ENCODE measurements around the gene HOMER2.

The HOMER2 gene

GRCh38 chr15:82840166-82840565 lies 112.4 kb downstream of the HOMER2 start:
- no peak overlapping the region for H3K4me3 ChIP-seq (ENCODE audit: low read length)
- no peak for TF ChIP-seq CTCF (IDR thresholded peaks at IDR 0.05; ENCODE audit: insufficient read depth, low read depth, low read length, missing control alignments)
- DNase-seq (ENCODE audit: low read depth) = no peak

- no peak for TF ChIP-seq CTCF (IDR thresholded peaks at IDR 0.05; ENCODE audit: insufficient read depth, low read depth, low read length, missing control alignments)
- no peak overlapping the region for H3K4me3 ChIP-seq (ENCODE audit: low read length)
- no peak for DNase-seq (ENCODE audit: low read depth)
Observed at GRCh38 chr15:82839136-82839535, 113.4 kb downstream of the HOMER2 start.

DNA sequence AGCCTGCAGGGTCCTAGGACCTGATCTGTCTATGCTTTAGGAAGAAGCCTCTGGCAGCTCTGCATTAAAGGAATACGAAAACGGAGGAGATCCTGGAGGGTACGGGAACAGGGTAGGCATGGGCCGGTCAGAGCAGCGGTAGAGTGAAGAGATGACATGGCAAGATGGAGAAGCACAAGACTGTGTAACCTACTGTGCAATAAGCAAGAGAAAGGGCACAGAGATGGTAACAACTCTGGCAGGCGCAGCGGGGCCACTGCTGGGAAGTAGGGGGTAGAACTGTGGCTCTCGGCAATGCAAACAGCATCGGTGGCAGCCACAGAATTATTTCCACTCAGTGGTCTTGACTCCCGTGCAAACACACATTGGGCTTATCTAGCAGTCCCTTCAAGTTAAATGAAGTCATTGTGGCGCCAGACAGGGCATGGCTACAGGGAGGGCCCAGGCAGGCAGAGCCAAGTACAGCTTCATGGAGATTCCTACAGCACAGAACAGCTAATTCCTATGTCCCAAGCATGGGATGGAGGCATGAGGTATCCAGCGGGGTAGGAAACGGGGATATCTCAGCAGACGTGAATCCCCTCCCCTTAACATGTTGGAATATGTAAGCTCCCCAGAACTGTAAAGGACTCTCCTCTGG lies 114.3 kb downstream of the HOMER2 start:
- no peak for TF ChIP-seq CTCF (IDR thresholded peaks at IDR 0.05; ENCODE audit: insufficient read depth, low read depth, low read length, missing control alignments)
- H3K4me3 ChIP-seq (ENCODE audit: low read length) = no peak overlapping the region
- no peak for DNase-seq (ENCODE audit: low read depth)

GRCh38 chr15:82835391-82835917 lies 117.1 kb downstream of the HOMER2 start:
- no peak for DNase-seq (ENCODE audit: low read depth)
- H3K4me3 ChIP-seq (ENCODE audit: low read length) = no peak overlapping the region
- TF ChIP-seq CTCF (IDR thresholded peaks at IDR 0.05; ENCODE audit: insufficient read depth, low read depth, low read length, missing control alignments) = no peak

GRCh38 chr15:82833362-82833682 lies 119.2 kb downstream of the HOMER2 start:
- no peak overlapping the region for H3K4me3 ChIP-seq (ENCODE audit: low read length)
- no peak for TF ChIP-seq CTCF (IDR thresholded peaks at IDR 0.05; ENCODE audit: insufficient read depth, low read depth, low read length, missing control alignments)
- no peak for DNase-seq (ENCODE audit: low read depth)

DNA sequence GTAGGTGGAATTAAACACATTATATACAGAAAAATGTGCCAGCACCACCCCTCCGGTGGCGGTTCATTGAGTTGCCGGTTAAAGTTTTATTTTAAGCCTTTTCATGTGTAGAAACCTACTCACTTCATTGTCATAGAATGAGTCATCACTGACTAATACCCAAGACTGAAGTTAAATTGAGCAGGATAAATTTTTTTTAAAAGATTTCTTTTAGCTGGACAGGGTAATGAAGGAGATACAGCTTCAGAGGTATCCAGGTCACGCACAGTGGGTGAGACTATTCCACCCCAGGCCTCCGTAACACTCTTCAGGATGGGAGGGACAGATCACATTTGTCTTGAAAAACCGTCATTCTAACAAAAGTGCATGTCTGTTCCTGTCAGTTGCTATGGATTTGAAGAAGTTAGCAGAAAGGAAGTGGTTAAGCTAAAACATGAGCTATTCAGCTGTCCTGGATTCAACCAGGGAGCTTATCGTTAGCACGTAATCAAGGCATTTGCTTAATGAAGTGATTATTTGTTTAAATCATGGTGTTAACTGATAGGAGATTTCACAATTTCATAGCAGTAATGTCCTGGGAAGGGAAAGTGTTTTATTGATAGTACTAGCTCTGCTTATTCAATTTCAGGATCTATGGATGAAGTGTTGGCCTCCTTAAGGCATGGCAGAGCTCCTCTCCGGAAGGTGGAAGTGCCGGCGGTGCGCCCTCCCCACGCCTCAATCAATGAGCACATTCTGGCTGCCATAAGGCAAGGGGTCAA lies 119.7 kb downstream of the HOMER2 start:
- DNase-seq (ENCODE audit: low read depth) = peak; percentile 89
- no peak overlapping the region for H3K4me3 ChIP-seq (ENCODE audit: low read length)
- TF ChIP-seq CTCF (IDR thresholded peaks at IDR 0.05; ENCODE audit: insufficient read depth, low read depth, low read length, missing control alignments) = peak; percentile 9

Data from epithelial cell of esophagus (primary cell).